GM23248 (cell line): ENCODE results near the gene C1R. TPM values are rescaled to one million over a fixed set of nuclear protein-coding genes. Genes with fewer than 3 reads are reported as not detected.

Experiments
- DNase-seq: peaks from one replicate; pipeline ENCODE4 v3.0.0-alpha.2; 2015
- H2AFZ ChIP-seq: fragments of 200-600 bp; sonication (generic); 2 replicates; pipeline ENCODE4 v1.6.1; 2016; ENCODE audit warnings: antibody characterized with exemption
- H3F3A ChIP-seq: fragments of 200-600 bp; sonication (generic); 2 replicates; pipeline ENCODE4 v1.6.1; 2016; ENCODE audit warnings: mild to moderate bottlenecking, antibody characterized with exemption, mixed run types; ENCODE audit not compliant: insufficient read depth
- H3K27ac ChIP-seq: fragments of 200-600 bp; sonication (generic); 2 replicates; pipeline ENCODE4 v1.5.1; 2016; ENCODE audit warnings: mild to moderate bottlenecking
- H3K27me3 ChIP-seq: fragments of 200-600 bp; sonication (generic); replicated peaks from 2 replicates; pipeline ENCODE4 v1.6.1; 2016; ENCODE audit warnings: mild to moderate bottlenecking; ENCODE audit not compliant: insufficient read depth
- H3K36me3 ChIP-seq: fragments of 200-600 bp; sonication (generic); 2 replicates; pipeline ENCODE4 v1.6.1; 2016; ENCODE audit warnings: low read depth, mild to moderate bottlenecking
- H3K4me1 ChIP-seq: fragments of 200-600 bp; sonication (generic); 2 replicates; pipeline ENCODE4 v1.6.1; 2016; ENCODE audit warnings: mild to moderate bottlenecking; ENCODE audit not compliant: insufficient read depth
- H3K4me2 ChIP-seq: fragments of 200-600 bp; sonication (generic); one replicate; pipeline ENCODE4 v1.6.1; 2016; ENCODE audit warnings: mild to moderate bottlenecking; ENCODE audit not compliant: unreplicated experiment
- H3K4me3 ChIP-seq: fragments of 200-600 bp; sonication (generic); 2 replicates; pipeline ENCODE4 v1.5.1; 2016; ENCODE audit warnings: mild to moderate bottlenecking
- H3K79me2 ChIP-seq: fragments of 200-600 bp; sonication (generic); 2 replicates; pipeline ENCODE4 v1.6.1; 2016; ENCODE audit warnings: mild to moderate bottlenecking; ENCODE audit not compliant: insufficient read depth
- H3K9ac ChIP-seq: fragments of 200-600 bp; sonication (generic); 2 replicates; pipeline ENCODE4 v1.6.1; 2016; ENCODE audit warnings: mild to moderate bottlenecking
- H3K9me2 ChIP-seq: fragments of 200-600 bp; sonication (generic); 2 replicates; pipeline ENCODE4 v1.6.1; 2016; ENCODE audit warnings: mixed run types, mild to moderate bottlenecking, moderate library complexity; ENCODE audit not compliant: insufficient read depth
- H3K9me3 ChIP-seq: fragments of 200-600 bp; sonication (generic); one replicate; pipeline ENCODE4 v1.6.1; 2017; ENCODE audit warnings: low read depth
- H4K20me1 ChIP-seq: fragments of 200-600 bp; sonication (generic); 2 replicates; pipeline ENCODE4 v1.6.0; 2016; ENCODE audit not compliant: insufficient read depth
- EZH2 ChIP-seq: fragments of 200-600 bp; sonication (generic); IDR thresholded peaks from 2 replicates; pipeline ENCODE4 v1.6.1; 2018; ENCODE audit warnings: antibody characterized with exemption, mild to moderate bottlenecking; ENCODE audit not compliant: insufficient read depth, poor library complexity, severe bottlenecking
- EZH2phosphoT487 ChIP-seq: fragments of 200-600 bp; sonication (generic); IDR thresholded peaks from 2 replicates; pipeline ENCODE4 v1.6.1; 2018; ENCODE audit warnings: antibody characterized with exemption, moderate library complexity, mild to moderate bottlenecking, low read depth; ENCODE audit not compliant: insufficient read depth
- WGBS, 2 experiments: methylation state at CpG; one replicate each; pipeline ENCODE4 v1.1.6; 2015 to 2017; ENCODE audit warnings: low lambda C conversion rate in 2 of 2, low coverage in 1 of 2; ENCODE audit errors: missing lambda C conversion rate in 2 of 2; 5-methylcytosine and 5-hydroxymethylcytosine counted together
- in situ Hi-C: fragments of 300-500 bp; cut with MboI; formaldehyde crosslinking; loops from 2 replicates; pipeline ENCODE4 v1.15.0; 2020
- polyA plus RNA-seq: library from polyadenylated mRNA; unstranded; fragments of >200 nt; fragmentation: Nextera tagmentation; extraction: Ambion mirVana; gene quantifications from 2 replicates; pipeline ENCODE4 v1.2.1, GENCODE V29; 2016
- total RNA-seq: library from RNA; depleted of rRNA; stranded (reverse); fragments of >200 nt; shearing (Covaris generic); gene quantifications from 2 replicates; pipeline ENCODE4 v1.2.3, GENCODE V29; 2014

The C1R gene
- total and polyA plus RNA-seq, 2 experiments from 2014 or later = 51.1 to 75.0 TPM

DNA sequence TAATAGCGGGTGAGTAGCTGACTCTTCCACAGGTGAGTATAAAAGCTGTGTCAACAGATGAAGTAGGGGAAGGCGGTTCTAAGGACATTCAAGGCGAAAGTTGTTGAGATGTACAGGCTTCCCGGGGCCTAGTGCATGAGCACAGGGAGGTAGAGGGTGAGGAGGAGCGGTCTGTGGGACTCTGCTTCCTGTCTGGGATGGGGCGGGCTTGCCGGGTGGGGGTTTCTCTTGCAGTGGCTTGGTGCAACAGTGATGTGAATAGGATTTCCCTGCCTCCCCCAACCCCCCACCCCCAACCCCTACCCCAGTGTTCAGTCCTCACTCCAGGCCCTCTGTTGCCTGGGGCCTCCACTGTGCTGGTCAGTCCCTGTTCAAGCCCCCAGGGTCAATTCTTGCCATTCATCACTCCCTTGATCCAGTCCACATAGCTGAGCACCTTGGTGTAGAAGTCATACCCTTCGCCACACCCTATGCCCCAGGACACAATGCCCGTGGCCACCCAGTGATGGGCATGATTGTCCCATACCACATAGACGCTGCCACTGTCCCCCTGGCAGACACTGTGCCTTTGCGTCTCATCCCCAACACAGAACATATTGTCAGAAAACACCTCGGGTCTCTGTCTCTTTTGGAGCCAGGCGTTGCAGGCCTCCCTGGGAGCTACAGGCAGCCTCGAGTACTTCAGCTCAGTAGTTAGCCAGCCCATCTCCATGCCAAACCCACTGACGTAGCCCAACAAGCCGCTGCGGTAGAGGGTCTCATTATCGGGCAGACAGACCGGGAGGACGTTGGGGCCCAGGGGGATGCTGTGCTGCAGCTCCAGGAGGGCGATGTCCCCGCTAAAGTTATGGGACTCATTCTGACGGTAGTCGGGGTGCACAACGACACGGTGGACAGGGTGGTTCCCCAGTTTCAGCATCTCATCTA lies 4.0 kb upstream of the C1R start:
- Histone ChIP-seq H4K20me1 (no peaks in the 10 kb centered on the region), H3K27me3 (no peaks in the 10 kb centered on the region), H3K4me3 (no peak overlapping the region), H3K27ac (no peak overlapping the region), H2AFZ (no peak overlapping the region), H3K36me3 (peaks cover 15% of the 10 kb centered on the region; the same call in 1 of the 2 replicates), H3K9me2 (no peaks in the 10 kb centered on the region), H3K9me3 (no peaks in the 10 kb centered on the region), H3K9ac (no peak overlapping the region), H3K4me2 (no peak overlapping the region), H3F3A (peaks cover 25% of the 10 kb centered on the region), H3K79me2 (no peaks in the 10 kb centered on the region), H3K4me1 (peaks cover 22% of the 10 kb centered on the region)
- 82 to 88% methylated on average over 23 to 26 of the region's 26 CpGs for WGBS, 2 experiments
- in situ Hi-C loops = no loop called here
- TF ChIP-seq EZH2 (no peak), EZH2phosphoT487 (no peak)
- DNase-seq = no peak

DNA sequence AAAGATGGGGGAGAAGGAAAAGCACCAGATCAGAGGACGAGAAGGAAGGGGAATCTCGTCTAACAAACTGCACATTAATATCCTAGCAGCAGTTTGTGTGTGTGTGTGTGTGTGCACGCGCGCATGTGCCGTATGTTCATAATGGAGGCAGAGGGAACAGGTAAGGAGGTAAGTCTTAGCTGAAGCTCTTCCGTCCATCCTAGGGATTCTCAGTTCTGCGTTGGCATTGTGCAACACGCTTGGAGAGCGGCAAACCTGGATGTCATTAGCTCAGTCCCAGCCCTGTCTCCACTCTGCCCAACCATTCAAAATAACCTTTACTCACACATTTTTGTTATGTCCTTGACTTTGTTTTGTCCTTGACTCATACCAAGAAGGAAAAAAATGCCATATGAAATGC lies 1.6 kb upstream of the C1R start:
- no peaks in the 10 kb centered on the region for H3K79me2 ChIP-seq
- peak; percentile 83 for DNase-seq
- peak overlapping the region; percentile 29 for H3K4me2 ChIP-seq
- H4K20me1 ChIP-seq = no peaks in the 10 kb centered on the region
- H3K27ac ChIP-seq = 0 out of 2 replicates have a peak overlapping the region, but pooled peaks have one; percentile 2
- TF ChIP-seq EZH2phosphoT487 (no peak), EZH2 (no peak)
- peak overlapping the region; percentile 32; the same call in 1 of the 2 replicates for H3K9ac ChIP-seq
- no peaks in the 10 kb centered on the region for H3K27me3 ChIP-seq
- 28 to 31% methylated on average over 10 of the region's 10 CpGs for WGBS, 2 experiments
- H3K9me3 ChIP-seq = no peaks in the 10 kb centered on the region
- H3K4me1 ChIP-seq = peaks cover 22% of the 10 kb centered on the region
- no peaks in the 10 kb centered on the region for H3K9me2 ChIP-seq
- no peak overlapping the region for H2AFZ ChIP-seq
- H3K36me3 ChIP-seq = peaks cover 5% of the 10 kb centered on the region; the same call in 1 of the 2 replicates
- H3K4me3 ChIP-seq = no peak overlapping the region
- peaks cover 25% of the 10 kb centered on the region for H3F3A ChIP-seq
- in situ Hi-C loops = no loop called here

DNA sequence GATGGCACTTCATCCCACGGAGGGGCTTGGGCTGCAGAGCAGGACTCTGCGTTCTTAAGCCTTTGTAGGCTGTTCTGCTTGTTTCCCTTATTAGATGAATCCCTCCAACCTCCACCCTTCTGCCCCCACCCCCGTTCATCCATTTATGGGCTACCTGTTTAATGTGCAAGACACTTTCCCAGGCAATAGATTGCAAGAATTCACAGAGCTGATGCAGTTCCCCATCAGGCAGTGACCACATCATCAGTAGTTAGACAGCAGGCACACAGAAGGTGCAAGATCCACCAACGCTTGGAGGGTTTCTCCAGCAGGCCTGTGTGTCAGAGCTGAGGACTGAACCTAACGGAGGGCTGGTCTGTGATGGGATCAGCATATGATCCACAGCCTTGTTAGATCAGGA lies 1.2 kb upstream of the C1R start:
- 37 to 42% methylated on average over 5 of the region's 5 CpGs for WGBS, 2 experiments
- TF ChIP-seq EZH2 (no peak), EZH2phosphoT487 (no peak)
- H4K20me1 ChIP-seq = no peaks in the 10 kb centered on the region

DNA sequence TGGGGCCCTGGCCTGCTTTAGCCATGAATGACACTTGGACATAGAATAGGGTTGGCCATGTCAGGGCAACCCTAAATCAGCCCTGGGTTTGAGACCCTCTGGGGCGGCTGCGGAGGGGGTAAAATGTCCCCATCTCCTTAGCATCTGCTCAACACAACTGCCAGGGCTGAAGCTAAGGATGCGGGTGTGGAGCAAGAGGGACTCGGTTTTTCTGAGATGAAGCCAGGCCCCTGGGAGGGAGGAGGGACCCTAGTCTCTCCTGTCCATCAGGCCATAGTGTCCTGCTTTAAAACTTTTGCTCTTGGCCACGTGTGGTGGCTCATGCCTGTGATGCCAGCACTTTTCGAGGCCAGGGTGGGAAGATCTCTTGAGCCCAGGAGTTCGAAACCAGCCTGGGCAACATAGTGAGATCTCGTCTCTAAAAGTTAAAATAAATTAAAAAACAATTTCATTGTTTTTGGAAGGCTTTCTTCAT lies 778 bp upstream of the C1R start:
- H3K27me3 ChIP-seq = no peaks in the 10 kb centered on the region
- H3K36me3 ChIP-seq = no peaks in the 10 kb centered on the region
- H3K4me2 ChIP-seq = peak overlapping the region; percentile 85
- H3K9me3 ChIP-seq = no peaks in the 10 kb centered on the region
- DNase-seq = no peak
- peaks cover 25% of the 10 kb centered on the region for H3F3A ChIP-seq
- 41 to 45% methylated on average over 8 of the region's 8 CpGs for WGBS, 2 experiments
- TF ChIP-seq EZH2phosphoT487 (no peak), EZH2 (no peak)
- H3K79me2 ChIP-seq = no peaks in the 10 kb centered on the region
- H3K4me1 ChIP-seq = peaks cover 22% of the 10 kb centered on the region
- in situ Hi-C loops = no loop called here
- H3K9me2 ChIP-seq = no peaks in the 10 kb centered on the region
- no peaks in the 10 kb centered on the region for H4K20me1 ChIP-seq
- peak overlapping the region; percentile 67 for H3K9ac ChIP-seq
- no peak overlapping the region for H3K4me3 ChIP-seq
- peak overlapping the region; percentile 18; the same call in 1 of the 2 replicates for H3K27ac ChIP-seq
- peak overlapping the region; percentile 75 for H2AFZ ChIP-seq

More for the DNA sequence above, 1.2 kb upstream of the C1R start:
- Histone ChIP-seq H3K27ac (no peak overlapping the region), H3K79me2 (no peaks in the 10 kb centered on the region), H3K36me3 (peaks cover 3% of the 10 kb centered on the region; the same call in 1 of the 2 replicates), H3F3A (peaks cover 25% of the 10 kb centered on the region), H3K4me3 (no peak overlapping the region), H3K9me2 (no peaks in the 10 kb centered on the region), H3K27me3 (no peaks in the 10 kb centered on the region), H3K4me2 (peak overlapping the region; percentile 29), H3K9me3 (no peaks in the 10 kb centered on the region), H3K4me1 (peaks cover 22% of the 10 kb centered on the region), H2AFZ (no peak overlapping the region), H3K9ac (no peak overlapping the region)
- DNase-seq = peak; percentile 50
- in situ Hi-C loops = no loop called here
